GM10266 (cell line): ENCODE results near the gene LCT.
"Not testable (repeated sequence)": the region's sequence is repeated elsewhere in the genome, so short reads cannot be mapped to it uniquely, and the experiment has no call there.

Experiments used
- DNase-seq: peaks from one replicate; pipeline ENCODE4 v3.0.0; 2012; ENCODE audit errors: extremely low spot score
- CTCF ChIP-seq: IDR thresholded peaks from 2 replicates; pipeline ENCODE4 v1.5.1; 2012; ENCODE audit warnings: mild to moderate bottlenecking, low read depth; ENCODE audit not compliant: control insufficient read depth, insufficient read depth; ENCODE audit errors: missing control alignments

LCT gene

GRCh38 chr2:135821190-135821589, 15.8 kb downstream of the LCT start:
- no peak for TF ChIP-seq CTCF
- no peak for DNase-seq

- DNase-seq: peak; percentile 69
Observed at GRCh38 chr2:135820003-135820618, 16.9 kb downstream of the LCT start.

GRCh38 chr2:135818937-135819610, 17.9 kb downstream of the LCT start:
- no peak for DNase-seq
- TF ChIP-seq CTCF: peak; percentile 45

More at GRCh38 chr2:135820003-135820618, 16.9 kb downstream of the LCT start:
- no peak for TF ChIP-seq CTCF

GRCh38 chr2:135817951-135818350, 19.0 kb downstream of the LCT start:
- DNase-seq: no peak
- no peak for TF ChIP-seq CTCF

- no peak for DNase-seq
- TF ChIP-seq CTCF: no peak
Observed at GRCh38 chr2:135817466-135817865, 19.5 kb downstream of the LCT start.

GRCh38 chr2:135815269-135815668, 21.7 kb downstream of the LCT start:
- no peak for TF ChIP-seq CTCF
- DNase-seq: no peak

GRCh38 chr2:135812907-135813511, 24.0 kb downstream of the LCT start:
- no peak for DNase-seq
- no peak for TF ChIP-seq CTCF

GRCh38 chr2:135807874-135808273, 29.1 kb downstream of the LCT start:
- DNase-seq: not testable (repeated sequence)
